ENCODE data around the gene TMCC3. TPM values are rescaled to one million over a fixed set of nuclear protein-coding genes. Genes with fewer than 3 reads are reported as not detected.
"Not testable (repeated sequence)": the region's sequence is repeated elsewhere in the genome, so short reads cannot be mapped to it uniquely, and the experiment has no call there.

TMCC3 gene
- total RNA-seq, 3 donors from 2014 or later: 40.8 to 97.2 (median 92.0) TPM

DNA sequence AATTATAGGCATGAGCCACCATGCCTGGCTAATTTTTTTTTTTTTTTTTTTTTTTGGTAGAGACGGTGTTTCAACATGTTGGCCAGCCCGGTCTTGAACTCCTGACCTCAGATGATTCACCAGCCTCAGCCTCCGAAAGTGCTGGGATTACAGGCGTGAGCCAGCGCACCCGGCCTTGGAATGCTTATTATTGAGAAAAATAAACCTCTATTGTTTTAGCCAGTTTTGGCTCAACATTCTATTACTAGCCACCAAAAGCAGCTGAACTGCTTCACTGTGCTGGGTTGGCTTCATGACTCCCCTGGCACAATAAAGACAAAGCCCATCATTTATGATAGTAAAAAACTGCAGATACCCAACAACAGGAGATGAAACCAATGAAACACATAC is 97.2 kb downstream of the TMCC3 start:
- DNase-seq: no peak
- ATAC-seq: no peak
- H3K4me1 ChIP-seq (ENCODE audit: low read depth): no peaks in the 10 kb centered on the region
- TF ChIP-seq, protein P1, sequence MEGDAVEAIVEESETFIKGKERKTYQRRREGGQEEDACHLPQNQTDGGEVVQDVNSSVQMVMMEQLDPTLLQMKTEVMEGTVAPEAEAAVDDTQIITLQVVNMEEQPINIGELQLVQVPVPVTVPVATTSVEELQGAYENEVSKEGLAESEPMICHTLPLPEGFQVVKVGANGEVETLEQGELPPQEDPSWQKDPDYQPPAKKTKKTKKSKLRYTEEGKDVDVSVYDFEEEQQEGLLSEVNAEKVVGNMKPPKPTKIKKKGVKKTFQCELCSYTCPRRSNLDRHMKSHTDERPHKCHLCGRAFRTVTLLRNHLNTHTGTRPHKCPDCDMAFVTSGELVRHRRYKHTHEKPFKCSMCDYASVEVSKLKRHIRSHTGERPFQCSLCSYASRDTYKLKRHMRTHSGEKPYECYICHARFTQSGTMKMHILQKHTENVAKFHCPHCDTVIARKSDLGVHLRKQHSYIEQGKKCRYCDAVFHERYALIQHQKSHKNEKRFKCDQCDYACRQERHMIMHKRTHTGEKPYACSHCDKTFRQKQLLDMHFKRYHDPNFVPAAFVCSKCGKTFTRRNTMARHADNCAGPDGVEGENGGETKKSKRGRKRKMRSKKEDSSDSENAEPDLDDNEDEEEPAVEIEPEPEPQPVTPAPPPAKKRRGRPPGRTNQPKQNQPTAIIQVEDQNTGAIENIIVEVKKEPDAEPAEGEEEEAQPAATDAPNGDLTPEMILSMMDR (IDR thresholded peaks at IDR 0.05): no peak
- intact Hi-C loops (cut with DNase I, micrococcal nuclease): no loop called here
- H3K36me3 ChIP-seq (ENCODE audit: low read depth): no peaks in the 10 kb centered on the region
- no peaks in the 10 kb centered on the region for H3K9me3 ChIP-seq
- H3K4me3 ChIP-seq: no peak overlapping the region

DNA sequence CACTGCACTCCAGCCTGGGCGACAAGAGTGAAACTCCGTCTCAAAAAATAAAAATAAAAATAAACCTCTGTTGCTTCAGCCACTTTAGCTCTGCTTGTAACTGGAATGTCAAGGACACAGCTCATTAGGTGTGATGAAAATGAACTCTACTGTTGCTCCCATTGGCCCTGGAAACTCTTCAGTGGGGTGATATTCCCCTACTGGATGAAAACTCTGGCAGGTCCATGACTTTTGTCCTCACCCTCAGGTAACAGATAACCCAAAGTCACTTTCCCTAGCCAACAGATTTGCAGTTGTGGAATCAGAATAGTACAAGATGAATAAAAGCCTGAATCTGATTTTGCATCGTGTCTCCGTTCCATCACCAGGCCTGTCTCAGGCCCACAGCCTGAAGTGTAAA is 98.5 kb downstream of the TMCC3 start:
- TF ChIP-seq, protein P1 (IDR thresholded peaks at IDR 0.05): no peak
- Histone ChIP-seq H3K4me1 (ENCODE audit: low read depth) (no peaks in the 10 kb centered on the region), H3K36me3 (ENCODE audit: low read depth) (no peaks in the 10 kb centered on the region), H3K9me3 (no peaks in the 10 kb centered on the region), H3K4me3 (no peak overlapping the region)
- intact Hi-C loops (cut with DNase I, micrococcal nuclease): no loop called here
- no peak for DNase-seq
- no peak for ATAC-seq

DNA sequence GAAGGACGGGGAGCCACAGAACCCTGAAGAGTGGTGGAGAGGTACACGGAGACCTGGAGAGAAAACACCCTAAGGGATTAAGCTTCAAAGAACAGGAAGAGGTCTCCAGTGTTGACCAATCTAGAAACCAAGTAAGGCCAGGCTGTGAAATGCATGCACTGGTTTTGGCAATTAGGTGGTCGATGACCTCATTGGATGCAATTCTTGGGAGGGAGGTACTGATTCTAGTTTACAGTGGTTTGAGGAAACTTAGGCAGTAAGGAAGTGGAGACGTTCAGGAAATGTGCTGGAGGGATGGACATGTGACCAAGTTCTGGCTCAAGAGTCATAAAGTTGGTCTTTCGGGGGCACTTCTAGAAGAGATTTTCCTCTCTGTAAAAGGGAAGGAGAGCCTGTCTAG is 99.4 kb downstream of the TMCC3 start:
- no peaks in the 10 kb centered on the region for H3K36me3 ChIP-seq (ENCODE audit: low read depth)
- DNase-seq: no peak
- intact Hi-C loops (cut with DNase I, micrococcal nuclease): no loop called here
- peak; percentile 50 for ATAC-seq
- no peak overlapping the region for H3K4me3 ChIP-seq
- no peaks in the 10 kb centered on the region for H3K9me3 ChIP-seq
- TF ChIP-seq, protein P1 (IDR thresholded peaks at IDR 0.05): no peak
- H3K4me1 ChIP-seq (ENCODE audit: low read depth): no peaks in the 10 kb centered on the region

DNA sequence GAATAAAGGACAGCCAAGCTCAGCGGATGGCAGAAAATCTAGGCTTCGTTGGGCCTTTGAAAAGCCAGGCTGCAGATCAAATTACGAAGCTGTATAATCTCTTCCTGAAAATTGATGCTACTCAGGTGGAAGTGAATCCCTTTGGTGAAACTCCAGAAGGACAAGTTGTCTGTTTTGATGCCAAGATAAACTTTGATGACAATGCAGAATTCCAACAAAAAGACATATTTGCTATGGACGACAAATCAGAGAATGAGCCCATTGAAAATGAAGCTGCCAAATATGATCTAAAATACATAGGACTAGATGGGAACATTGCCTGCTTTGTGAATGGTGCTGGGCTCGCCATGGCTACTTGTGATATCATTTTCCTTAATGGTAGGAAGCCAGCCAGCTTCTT is 101.5 kb downstream of the TMCC3 start:
- intact Hi-C loops (cut with DNase I, micrococcal nuclease): loop anchor here in 1 of 2 donors (10.0 kb wide), 1 partner anchor 216 kb away; no protein-coding TSS in a partner anchor
- H3K9me3 ChIP-seq; H3K36me3 ChIP-seq (ENCODE audit: low read depth); ATAC-seq; H3K4me1 ChIP-seq (ENCODE audit: low read depth); H3K4me3 ChIP-seq; DNase-seq: not testable (repeated sequence)

DNA sequence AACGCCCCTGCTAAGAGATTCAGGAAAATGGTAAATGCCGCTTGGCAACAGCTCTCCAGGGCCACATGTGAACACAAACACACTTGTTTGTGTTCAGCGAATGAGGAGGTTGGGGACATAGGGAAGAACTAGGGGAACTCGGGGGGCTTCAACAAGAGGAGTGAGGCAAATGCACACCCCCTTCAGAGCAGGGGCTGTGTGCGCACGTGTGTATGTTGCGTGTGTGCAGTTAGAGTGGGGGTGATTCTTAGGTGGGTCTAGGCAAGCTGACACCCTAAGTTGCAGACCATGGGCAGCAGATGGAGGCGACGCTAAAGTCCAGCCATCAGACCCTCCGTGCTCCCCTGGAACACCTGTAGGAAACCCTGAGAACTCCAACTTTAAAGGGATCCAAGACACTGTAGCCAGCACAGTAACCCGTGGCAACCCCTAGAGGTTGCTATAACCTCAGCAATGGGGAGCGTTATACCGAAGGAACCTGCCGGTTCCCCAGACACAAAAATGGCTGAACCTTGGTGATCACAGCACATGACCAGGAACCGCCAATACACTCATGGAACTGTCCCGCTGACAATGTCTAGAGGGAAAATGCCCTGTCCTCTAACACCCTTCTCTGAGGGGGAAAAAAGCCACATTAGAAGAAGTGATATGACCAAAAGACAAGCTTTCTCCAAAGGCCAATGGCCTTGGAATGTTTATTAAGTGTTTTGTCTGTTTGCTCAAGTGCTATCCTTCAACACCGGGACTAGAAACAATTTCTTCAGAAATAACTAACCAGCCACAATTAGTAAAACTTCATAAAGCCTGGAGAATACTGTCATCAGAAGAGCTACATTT is 104.2 kb downstream of the TMCC3 start:
- DNase-seq (peak in 2 of 3 donors; percentile 63 to 73), ATAC-seq (peak; percentile 96)
- Histone ChIP-seq H3K4me3 (no peak overlapping the region), H3K36me3 (ENCODE audit: low read depth) (no peaks in the 10 kb centered on the region), H3K9me3 (no peaks in the 10 kb centered on the region), H3K4me1 (ENCODE audit: low read depth) (no peaks in the 10 kb centered on the region)
- intact Hi-C loops (cut with DNase I, micrococcal nuclease): loop anchor here in 1 of 2 donors (10.0 kb wide), 1 partner anchor 219 kb away; no protein-coding TSS in a partner anchor
- TF ChIP-seq, protein P1 (IDR thresholded peaks at IDR 0.05): peak; percentile 71

DNA sequence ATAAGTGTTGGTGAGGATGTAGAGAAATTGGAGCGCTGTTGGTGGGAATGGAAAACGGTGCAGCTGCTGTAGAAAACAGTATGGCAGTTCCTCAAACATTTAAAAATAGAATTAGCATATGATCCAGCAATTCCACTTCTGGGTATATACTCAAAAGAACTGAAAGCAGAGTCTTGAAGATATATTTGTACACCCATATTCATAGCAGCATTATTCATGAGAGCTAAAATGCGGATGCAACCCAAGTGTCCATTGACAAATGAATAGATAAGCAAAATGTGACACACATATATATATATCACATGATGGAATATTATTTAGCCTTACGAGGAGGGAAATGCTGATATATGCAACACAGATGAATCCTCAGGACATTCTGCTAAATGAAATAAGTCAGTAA is 106.0 kb downstream of the TMCC3 start:
- no peak overlapping the region for H3K4me3 ChIP-seq
- ATAC-seq (no peak), DNase-seq (no peak)
- intact Hi-C loops (cut with DNase I, micrococcal nuclease): loop anchor here in 1 of 2 donors (10.0 kb wide), 1 partner anchor 220 kb away; no protein-coding TSS in a partner anchor
- TF ChIP-seq, protein P1 (IDR thresholded peaks at IDR 0.05): no peak
- H3K4me1 ChIP-seq (ENCODE audit: low read depth): no peaks in the 10 kb centered on the region
- H3K9me3 ChIP-seq: no peaks in the 10 kb centered on the region
- H3K36me3 ChIP-seq (ENCODE audit: low read depth): no peaks in the 10 kb centered on the region

Measured in mucosa of descending colon (tissue), 3 donors.